ENCODE measurements around the gene BCDIN3D.

DNA sequence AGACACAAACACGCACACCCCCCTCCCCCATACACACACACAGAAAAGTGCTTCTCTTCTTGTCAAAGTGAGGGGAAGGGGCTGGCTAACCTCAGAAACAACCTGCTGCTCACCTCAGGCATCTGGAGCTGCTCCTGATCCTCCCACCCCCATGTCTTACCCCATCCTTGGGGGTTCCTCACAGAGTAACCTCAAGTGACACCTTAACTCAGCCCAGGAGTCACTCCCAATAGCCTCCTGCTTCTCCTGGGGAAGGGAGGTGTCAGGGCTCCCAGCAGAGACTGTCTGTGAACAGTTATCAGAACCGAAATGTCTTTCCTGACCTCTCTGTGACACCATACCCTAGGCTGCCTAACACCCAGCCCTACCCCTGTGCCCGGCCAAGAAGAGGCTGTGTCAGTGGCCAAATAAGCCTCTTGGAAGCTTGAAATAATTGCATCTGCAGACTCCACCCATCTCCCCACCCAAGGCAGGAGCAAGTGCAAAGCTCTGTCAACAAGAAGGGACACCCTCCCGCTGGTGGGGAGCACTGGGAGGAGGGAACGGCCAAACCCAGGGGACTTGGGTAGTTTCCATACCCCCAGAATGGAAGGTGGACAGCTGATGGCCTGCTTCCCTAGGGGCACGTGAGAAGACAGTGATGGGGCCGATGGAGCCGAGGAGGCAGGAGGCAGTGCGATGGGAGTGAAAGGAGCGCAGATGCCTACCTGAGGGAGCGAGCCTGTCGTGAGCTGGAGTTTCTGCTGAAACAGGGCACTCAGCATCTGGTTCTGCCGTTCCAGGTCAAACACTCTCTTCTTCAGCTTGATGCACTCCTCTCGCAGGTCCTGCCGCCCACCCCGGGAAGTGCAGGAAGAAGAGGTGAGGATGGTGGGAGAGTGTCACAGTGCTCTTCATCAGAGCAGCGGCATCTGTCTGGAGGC, 41.5 kb downstream of the BCDIN3D start:
- TF ChIP-seq, protein P1, sequence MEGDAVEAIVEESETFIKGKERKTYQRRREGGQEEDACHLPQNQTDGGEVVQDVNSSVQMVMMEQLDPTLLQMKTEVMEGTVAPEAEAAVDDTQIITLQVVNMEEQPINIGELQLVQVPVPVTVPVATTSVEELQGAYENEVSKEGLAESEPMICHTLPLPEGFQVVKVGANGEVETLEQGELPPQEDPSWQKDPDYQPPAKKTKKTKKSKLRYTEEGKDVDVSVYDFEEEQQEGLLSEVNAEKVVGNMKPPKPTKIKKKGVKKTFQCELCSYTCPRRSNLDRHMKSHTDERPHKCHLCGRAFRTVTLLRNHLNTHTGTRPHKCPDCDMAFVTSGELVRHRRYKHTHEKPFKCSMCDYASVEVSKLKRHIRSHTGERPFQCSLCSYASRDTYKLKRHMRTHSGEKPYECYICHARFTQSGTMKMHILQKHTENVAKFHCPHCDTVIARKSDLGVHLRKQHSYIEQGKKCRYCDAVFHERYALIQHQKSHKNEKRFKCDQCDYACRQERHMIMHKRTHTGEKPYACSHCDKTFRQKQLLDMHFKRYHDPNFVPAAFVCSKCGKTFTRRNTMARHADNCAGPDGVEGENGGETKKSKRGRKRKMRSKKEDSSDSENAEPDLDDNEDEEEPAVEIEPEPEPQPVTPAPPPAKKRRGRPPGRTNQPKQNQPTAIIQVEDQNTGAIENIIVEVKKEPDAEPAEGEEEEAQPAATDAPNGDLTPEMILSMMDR (optimal IDR thresholded peaks at IDR 0.05 in 1 of 3, IDR thresholded peaks at IDR 0.05 in 1 of 3, conservative IDR thresholded peaks at IDR 0.05 in 1 of 3; ENCODE audit: extremely low read depth in 1 of 3, insufficient read depth in 2 of 3, low read length in 3 of 3) = no peak
- no peak for TF ChIP-seq EZH2 (IDR thresholded peaks at IDR 0.05; ENCODE audit: low read length)

All from keratinocyte (primary cell).